ENCODE results near the gene CCNT2. TPM values are rescaled to one million over a fixed set of nuclear protein-coding genes. Genes with fewer than 3 reads are reported as not detected.

CCNT2 gene
- total RNA-seq, 1 experiment from 2014 or later, result 39.4 TPM

DNA sequence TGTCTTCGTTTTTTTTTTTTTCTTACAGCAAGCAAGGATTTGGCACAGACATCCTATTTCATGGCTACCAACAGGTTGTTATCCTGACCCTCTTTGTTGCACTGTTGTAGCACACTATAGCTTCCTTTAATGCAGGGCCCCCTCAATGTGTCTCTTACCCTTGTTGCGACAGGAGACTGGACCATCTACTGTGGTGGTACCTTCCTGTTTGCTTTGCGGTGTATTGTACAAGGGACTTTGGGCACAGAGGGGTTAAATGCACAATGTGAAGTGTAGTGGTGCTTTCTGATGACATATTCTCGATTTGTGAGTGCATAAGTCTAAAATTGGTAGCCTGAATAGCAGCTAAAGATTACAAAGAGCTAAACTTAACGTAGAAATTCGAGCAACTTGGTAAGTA lies 27.5 kb downstream of the CCNT2 start:
- BruUV-seq (replicated peaks), result no TSS peak
- intact Hi-C loops (cut with micrococcal nuclease; ENCODE audit: unreplicated experiment), result no loop called here
- H3K27me3 ChIP-seq (replicated peaks; ENCODE audit: control insufficient read depth, insufficient read depth, low read length), result no peaks in the 10 kb centered on the region
- POLR2A ChIA-PET, result no interaction called here
- Mint-ChIP-seq H3K27me3 (ENCODE audit: insufficient read depth, unreplicated experiment) (no peaks in the 10 kb centered on the region), H3K4me1 (ENCODE audit: low read depth, unreplicated experiment) (no peaks in the 10 kb centered on the region), H3K36me3 (ENCODE audit: insufficient read depth, unreplicated experiment) (peaks cover 68% of the 10 kb centered on the region), H3K9me3 (ENCODE audit: unreplicated experiment) (no peaks in the 10 kb centered on the region), H3K4me3 (ENCODE audit: unreplicated experiment) (no peak overlapping the region), H3K27ac (ENCODE audit: unreplicated experiment) (no peak overlapping the region)
- no peaks in the 10 kb centered on the region for H3K9me3 ChIP-seq
- H3K36me3 ChIP-seq (ENCODE audit: control insufficient read depth, insufficient read depth, low read length), result peaks cover 1% of the 10 kb centered on the region; the same call in 1 of the 2 replicates
- no peak for DNase-seq
- TF ChIP-seq, protein P1, sequence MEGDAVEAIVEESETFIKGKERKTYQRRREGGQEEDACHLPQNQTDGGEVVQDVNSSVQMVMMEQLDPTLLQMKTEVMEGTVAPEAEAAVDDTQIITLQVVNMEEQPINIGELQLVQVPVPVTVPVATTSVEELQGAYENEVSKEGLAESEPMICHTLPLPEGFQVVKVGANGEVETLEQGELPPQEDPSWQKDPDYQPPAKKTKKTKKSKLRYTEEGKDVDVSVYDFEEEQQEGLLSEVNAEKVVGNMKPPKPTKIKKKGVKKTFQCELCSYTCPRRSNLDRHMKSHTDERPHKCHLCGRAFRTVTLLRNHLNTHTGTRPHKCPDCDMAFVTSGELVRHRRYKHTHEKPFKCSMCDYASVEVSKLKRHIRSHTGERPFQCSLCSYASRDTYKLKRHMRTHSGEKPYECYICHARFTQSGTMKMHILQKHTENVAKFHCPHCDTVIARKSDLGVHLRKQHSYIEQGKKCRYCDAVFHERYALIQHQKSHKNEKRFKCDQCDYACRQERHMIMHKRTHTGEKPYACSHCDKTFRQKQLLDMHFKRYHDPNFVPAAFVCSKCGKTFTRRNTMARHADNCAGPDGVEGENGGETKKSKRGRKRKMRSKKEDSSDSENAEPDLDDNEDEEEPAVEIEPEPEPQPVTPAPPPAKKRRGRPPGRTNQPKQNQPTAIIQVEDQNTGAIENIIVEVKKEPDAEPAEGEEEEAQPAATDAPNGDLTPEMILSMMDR (IDR thresholded peaks at IDR 0.05; ENCODE audit: insufficient read depth in 1 of 2, low read depth in 1 of 2, low read length in 1 of 2, severe bottlenecking in 1 of 2, unreplicated experiment in 1 of 2), result no peak
- H3K4me1 ChIP-seq, result no peaks in the 10 kb centered on the region
- H3K4me3 ChIP-seq (ENCODE audit: low read depth, low read length), result no peak overlapping the region
- CTCF ChIA-PET, result no interaction called here

DNA sequence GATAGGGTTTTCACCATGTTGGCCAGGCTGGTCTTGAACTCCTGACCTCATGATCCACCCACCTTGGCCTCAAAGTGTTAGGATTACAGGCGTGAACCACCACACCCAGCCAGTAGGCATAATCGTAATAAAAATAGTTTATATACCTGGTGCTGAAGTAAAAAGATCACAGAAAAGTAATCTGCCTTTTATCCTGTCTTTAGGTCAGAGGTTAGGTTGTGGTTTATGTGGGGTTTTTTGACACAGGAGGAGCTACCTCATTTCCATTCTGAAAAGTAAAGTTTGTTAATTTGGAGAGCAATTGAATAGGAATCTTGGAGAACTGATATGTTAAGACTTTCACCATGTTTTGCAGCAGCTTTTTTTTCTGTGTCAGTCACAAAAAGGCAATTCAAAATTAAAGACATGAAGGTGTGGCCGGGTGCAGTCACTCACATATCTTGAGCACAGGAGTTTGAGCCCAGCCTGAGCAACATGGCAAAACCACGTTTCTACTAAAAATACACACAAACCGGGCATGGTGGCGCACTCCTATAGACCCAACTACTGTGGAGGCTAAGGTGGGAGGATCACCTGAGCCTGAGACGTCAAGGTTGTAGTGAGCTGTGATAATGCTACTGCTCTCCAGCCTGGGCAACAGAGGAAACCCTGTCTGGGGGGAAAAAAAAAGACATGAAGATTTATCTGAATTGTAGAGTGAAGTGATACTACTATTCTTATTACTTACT lies 31.5 kb downstream of the CCNT2 start:
- Mint-ChIP-seq H3K27ac (ENCODE audit: unreplicated experiment) (no peak overlapping the region), H3K4me3 (ENCODE audit: unreplicated experiment) (no peak overlapping the region), H3K27me3 (ENCODE audit: insufficient read depth, unreplicated experiment) (no peaks in the 10 kb centered on the region), H3K9me3 (ENCODE audit: unreplicated experiment) (no peaks in the 10 kb centered on the region), H3K36me3 (ENCODE audit: insufficient read depth, unreplicated experiment) (peaks cover 85% of the 10 kb centered on the region), H3K4me1 (ENCODE audit: low read depth, unreplicated experiment) (no peaks in the 10 kb centered on the region)
- no peaks in the 10 kb centered on the region for H3K9me3 ChIP-seq
- intact Hi-C loops (cut with micrococcal nuclease; ENCODE audit: unreplicated experiment), result no loop called here
- no TSS peak for BruUV-seq (replicated peaks)
- H3K36me3 ChIP-seq (ENCODE audit: control insufficient read depth, insufficient read depth, low read length), result peaks cover 3% of the 10 kb centered on the region
- ChIA-PET POLR2A (no interaction called here), CTCF (no interaction called here)
- H3K4me3 ChIP-seq (ENCODE audit: low read depth, low read length), result no peak overlapping the region
- DNase-seq, result no peak
- no peaks in the 10 kb centered on the region for H3K4me1 ChIP-seq
- H3K27me3 ChIP-seq (replicated peaks; ENCODE audit: control insufficient read depth, insufficient read depth, low read length), result no peaks in the 10 kb centered on the region
- TF ChIP-seq, protein P1 (IDR thresholded peaks at IDR 0.05; ENCODE audit: insufficient read depth in 1 of 2, low read depth in 1 of 2, low read length in 1 of 2, severe bottlenecking in 1 of 2, unreplicated experiment in 1 of 2), result no peak

DNA sequence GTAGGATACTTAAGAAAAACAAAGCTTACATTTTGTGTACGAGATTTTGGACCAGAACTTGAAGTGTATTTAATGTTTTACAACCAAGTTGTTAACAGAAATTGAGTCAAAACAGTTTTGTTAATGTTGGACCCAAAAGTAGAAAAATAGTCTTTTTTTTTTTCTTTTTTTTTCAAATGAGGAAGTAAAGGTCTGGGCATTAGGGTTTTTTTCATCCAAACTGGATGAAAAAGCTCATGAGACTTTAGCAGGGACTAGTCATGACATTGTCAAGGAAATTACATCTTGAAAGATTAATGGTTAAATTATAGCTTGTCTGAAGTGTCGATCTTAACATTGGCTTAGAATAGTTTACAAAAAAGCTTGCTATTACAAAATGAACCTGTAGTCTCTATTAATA lies 32.3 kb downstream of the CCNT2 start:
- Mint-ChIP-seq H3K36me3 (ENCODE audit: insufficient read depth, unreplicated experiment) (peaks cover 85% of the 10 kb centered on the region), H3K4me1 (ENCODE audit: low read depth, unreplicated experiment) (no peaks in the 10 kb centered on the region), H3K4me3 (ENCODE audit: unreplicated experiment) (no peak overlapping the region), H3K9me3 (ENCODE audit: unreplicated experiment) (no peaks in the 10 kb centered on the region), H3K27ac (ENCODE audit: unreplicated experiment) (no peak overlapping the region), H3K27me3 (ENCODE audit: insufficient read depth, unreplicated experiment) (no peaks in the 10 kb centered on the region)
- Histone ChIP-seq H3K9me3 (no peaks in the 10 kb centered on the region), H3K27me3 (replicated peaks; ENCODE audit: control insufficient read depth, insufficient read depth, low read length) (no peaks in the 10 kb centered on the region), H3K36me3 (ENCODE audit: control insufficient read depth, insufficient read depth, low read length) (peaks cover 3% of the 10 kb centered on the region), H3K4me1 (no peaks in the 10 kb centered on the region), H3K4me3 (ENCODE audit: low read depth, low read length) (no peak overlapping the region)
- CTCF ChIA-PET, result no interaction called here
- intact Hi-C loops (cut with micrococcal nuclease; ENCODE audit: unreplicated experiment), result no loop called here
- POLR2A ChIA-PET, result no interaction called here
- TF ChIP-seq, protein P1 (IDR thresholded peaks at IDR 0.05; ENCODE audit: insufficient read depth in 1 of 2, low read depth in 1 of 2, low read length in 1 of 2, severe bottlenecking in 1 of 2, unreplicated experiment in 1 of 2), result no peak
- no TSS peak for BruUV-seq (replicated peaks)
- DNase-seq, result no peak

Data from Caco-2 (cell line).